Ascending aorta (tissue), 2 donors: ENCODE data around the gene LRTM2. TPM values are rescaled to one million over a fixed set of nuclear protein-coding genes. Genes with fewer than 3 reads are reported as not detected.

Source experiments
- DNase-seq, 2 donors: peaks; one replicate each; pipeline ENCODE4 v3.0.0-alpha.2; 2019; ENCODE audit warnings: low spot score in 2 of 2
- H3K27ac ChIP-seq, 2 donors: fragments of 200-600 bp; sonication (generic); one replicate each; pipeline ENCODE4 v1.5.1; 2016 to 2017; ENCODE audit warnings: mild to moderate bottlenecking in 1 of 2
- H3K27me3 ChIP-seq: fragments of 200-600 bp; sonication (generic); one replicate; pipeline ENCODE4 v1.5.1; 2017
- H3K36me3 ChIP-seq, 2 donors: fragments of 200-600 bp; sonication (generic); one replicate each; pipeline ENCODE4 v1.5.1; 2016
- H3K4me1 ChIP-seq, 2 donors: fragments of 200-600 bp; sonication (generic); one replicate each; pipeline ENCODE4 v1.5.1; 2016 to 2017; ENCODE audit warnings: mild to moderate bottlenecking in 1 of 2
- H3K4me3 ChIP-seq, 2 donors: fragments of 200-600 bp; sonication (generic); one replicate each; pipeline ENCODE4 v1.5.1; 2016 to 2017; ENCODE audit warnings: mild to moderate bottlenecking in 1 of 2
- H3K9me3 ChIP-seq, 2 donors: fragments of 200-600 bp; sonication (generic); one replicate each; pipeline ENCODE4 v1.5.1; 2016
- CTCF ChIP-seq, 3 experiments: fragments of 200-600 bp in 2 of 3; fragments of 450-650 bp in 1 of 3; sonication (generic) in 2 of 3; IDR thresholded peaks; one replicate each; pipeline ENCODE4 v1.5.1; 2016 to 2019; ENCODE audit warnings: antibody characterized with exemption in 3 of 3, mild to moderate bottlenecking in 1 of 3, moderate library complexity in 1 of 3
- intact Hi-C: fragments of 100-400 bp; cut with DNase I; formaldehyde crosslinking; loops from one replicate; pipeline ENCODE4 v1.15.1; 2023
- total RNA-seq: library from RNA; depleted of rRNA; stranded (reverse); fragments of >200 nt; gene quantifications from one replicate; pipeline ENCODE4 v1.1.0, GENCODE V29; 2016

The LRTM2 gene
- total RNA-seq, 1 donor from 2014 or later, result not detected

DNA sequence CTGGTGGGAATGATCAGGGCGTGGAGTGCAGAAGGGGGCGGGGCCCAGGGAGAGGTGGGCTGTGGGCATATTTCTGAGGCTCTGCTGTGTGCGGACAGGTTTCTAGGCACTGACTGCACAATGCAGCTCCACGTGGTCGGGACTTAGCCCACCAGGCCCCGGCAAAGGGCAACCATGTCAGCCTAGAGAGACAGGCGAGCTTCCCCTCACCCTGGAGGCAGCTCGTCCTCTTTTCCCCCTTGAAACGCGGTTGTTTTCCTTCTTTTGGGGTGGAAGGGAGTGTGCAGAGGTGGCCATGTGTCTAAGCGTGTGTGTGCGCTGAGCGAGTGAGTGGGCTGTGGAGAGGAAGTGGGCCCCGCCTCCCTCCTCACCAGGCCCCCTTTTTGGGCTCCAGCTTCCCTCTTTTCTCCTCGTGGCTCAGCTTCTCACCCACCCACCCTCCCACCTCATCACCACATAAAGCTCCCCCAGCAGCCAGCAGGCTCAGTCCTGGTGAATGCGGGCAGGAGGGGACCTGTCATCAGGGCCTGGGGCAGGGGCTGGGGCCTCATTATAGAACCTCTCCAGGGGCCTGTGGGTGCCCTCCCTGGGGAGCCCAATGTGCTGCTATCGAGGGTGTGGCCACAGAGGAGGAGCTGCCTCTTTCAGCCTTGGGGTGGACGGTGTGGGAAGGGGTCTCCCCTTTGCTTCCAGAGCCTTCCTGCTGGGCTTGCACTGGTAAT lies 22.0 kb downstream of the LRTM2 start:
- no peak overlapping the region for H3K4me3 ChIP-seq
- no peaks in the 10 kb centered on the region for H3K36me3 ChIP-seq
- no peaks in the 10 kb centered on the region for H3K9me3 ChIP-seq
- no peak for TF ChIP-seq CTCF (IDR thresholded peaks at IDR 0.05)
- H3K27me3 ChIP-seq, result no peaks in the 10 kb centered on the region
- no peaks in the 10 kb centered on the region for H3K4me1 ChIP-seq
- intact Hi-C loops, result no loop called here
- H3K27ac ChIP-seq, result no peak overlapping the region
- DNase-seq, result peak in 1 of 2 donors; percentile 50

DNA sequence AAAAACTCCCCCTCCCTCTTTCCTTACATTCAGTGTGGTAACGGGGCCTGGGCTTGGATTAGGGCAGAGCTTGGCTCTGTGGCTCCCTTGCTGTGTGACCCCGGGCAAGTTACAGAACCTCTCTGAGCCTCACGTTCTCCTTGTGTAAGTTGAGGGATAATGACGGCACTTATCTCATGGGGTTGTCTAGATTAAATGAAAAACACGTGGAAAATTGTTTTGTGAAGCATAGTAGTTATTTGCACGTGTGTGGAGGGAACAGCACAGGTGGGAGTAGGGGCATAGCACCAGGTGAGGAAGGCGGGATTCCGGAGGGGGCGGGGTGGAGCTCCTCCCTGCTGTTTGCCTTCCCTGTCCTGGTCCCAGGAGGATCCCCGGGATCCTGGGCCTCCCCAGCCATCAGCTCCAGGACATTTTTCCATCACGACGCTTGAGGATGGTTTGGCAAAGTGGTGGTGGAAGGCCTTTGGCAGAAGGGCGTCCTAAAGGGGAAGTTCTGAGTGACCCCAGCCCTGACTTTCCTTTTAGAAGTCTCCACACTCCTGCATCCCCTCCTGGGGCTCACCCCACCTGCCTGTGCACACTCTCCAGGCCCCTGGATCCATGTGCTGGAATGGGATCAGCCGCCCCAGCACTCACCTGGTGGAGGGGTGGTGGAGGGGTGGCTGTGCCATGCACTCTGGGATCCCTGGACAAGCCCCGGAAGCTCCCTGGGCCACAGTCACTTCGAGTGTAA lies 22.7 kb downstream of the LRTM2 start:
- Histone ChIP-seq H3K27me3 (no peaks in the 10 kb centered on the region), H3K9me3 (no peaks in the 10 kb centered on the region), H3K27ac (no peak overlapping the region), H3K4me1 (no peaks in the 10 kb centered on the region), H3K36me3 (no peaks in the 10 kb centered on the region), H3K4me3 (no peak overlapping the region)
- intact Hi-C loops, result no loop called here
- TF ChIP-seq CTCF (IDR thresholded peaks at IDR 0.05), result no peak
- peak in 1 of 2 donors; percentile 25 for DNase-seq

GRCh38 chr12:1843641-1844005 lies 23.3 kb downstream of the LRTM2 start:
- Histone ChIP-seq H3K27ac (no peak overlapping the region), H3K4me1 (no peaks in the 10 kb centered on the region), H3K27me3 (no peaks in the 10 kb centered on the region), H3K9me3 (no peaks in the 10 kb centered on the region), H3K36me3 (no peaks in the 10 kb centered on the region), H3K4me3 (no peak overlapping the region)
- peak in 1 of 2 donors; percentile 38 for DNase-seq
- intact Hi-C loops, result no loop called here
- no peak for TF ChIP-seq CTCF (IDR thresholded peaks at IDR 0.05)

GRCh38 chr12:1844223-1844622 lies 23.9 kb downstream of the LRTM2 start:
- Histone ChIP-seq H3K27me3 (no peaks in the 10 kb centered on the region), H3K4me1 (no peaks in the 10 kb centered on the region), H3K9me3 (no peaks in the 10 kb centered on the region), H3K4me3 (no peak overlapping the region), H3K36me3 (no peaks in the 10 kb centered on the region), H3K27ac (no peak overlapping the region)
- TF ChIP-seq CTCF (IDR thresholded peaks at IDR 0.05), result no peak
- intact Hi-C loops, result no loop called here
- DNase-seq, result peak in 1 of 2 donors; percentile 39

- Histone ChIP-seq H3K9me3 (no peaks in the 10 kb centered on the region), H3K4me3 (no peak overlapping the region), H3K27me3 (no peaks in the 10 kb centered on the region), H3K27ac (no peak overlapping the region), H3K36me3 (no peaks in the 10 kb centered on the region), H3K4me1 (no peaks in the 10 kb centered on the region)
- DNase-seq, result peak in 1 of 2 donors; percentile 48
- no peak for TF ChIP-seq CTCF (IDR thresholded peaks at IDR 0.05)
- intact Hi-C loops, result no loop called here
Observed at GRCh38 chr12:1844661-1845409, 24.5 kb downstream of the LRTM2 start.
